SIG-M5 treated with dmso at 0.1 percent for 504 hours (cell line): ENCODE measurements around the gene TRIM26.
"Not testable (repeated sequence)": the region's sequence is repeated elsewhere in the genome, so short reads cannot be mapped to it uniquely, and the experiment has no call there.

ENCODE experiments used
- DNase-seq: peaks from one replicate; lab custom pipeline; 2025; ENCODE audit not compliant: unreplicated experiment; lab: John Stamatoyannopoulos, UW

The TRIM26 gene

DNA sequence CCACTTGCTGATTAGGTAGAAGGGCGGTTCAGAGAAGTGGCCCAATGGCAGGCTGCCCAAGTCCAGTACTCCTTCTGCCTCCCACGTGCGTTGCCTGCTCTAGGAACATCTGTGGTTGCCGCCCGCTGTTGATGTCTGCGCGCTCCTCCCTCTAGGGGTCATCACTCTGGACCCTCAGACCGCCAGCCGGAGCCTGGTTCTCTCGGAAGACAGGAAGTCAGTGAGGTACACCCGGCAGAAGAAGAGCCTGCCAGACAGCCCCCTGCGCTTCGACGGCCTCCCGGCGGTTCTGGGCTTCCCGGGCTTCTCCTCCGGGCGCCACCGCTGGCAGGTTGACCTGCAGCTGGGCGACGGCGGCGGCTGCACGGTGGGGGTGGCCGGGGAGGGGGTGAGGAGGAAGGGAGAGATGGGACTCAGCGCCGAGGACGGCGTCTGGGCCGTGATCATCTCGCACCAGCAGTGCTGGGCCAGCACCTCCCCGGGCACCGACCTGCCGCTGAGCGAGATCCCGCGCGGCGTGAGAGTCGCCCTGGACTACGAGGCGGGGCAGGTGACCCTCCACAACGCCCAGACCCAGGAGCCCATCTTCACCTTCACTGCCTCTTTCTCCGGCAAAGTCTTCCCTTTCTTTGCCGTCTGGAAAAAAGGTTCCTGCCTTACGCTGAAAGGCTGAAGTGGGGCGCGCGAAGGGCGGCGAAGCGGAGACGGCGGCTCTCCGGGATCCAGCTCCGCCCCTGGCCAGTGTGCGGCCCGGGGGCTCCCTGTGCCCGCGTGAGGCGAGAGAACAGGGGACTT lies 41.3 kb downstream of the TRIM26 start:
- DNase-seq: no peak

DNA sequence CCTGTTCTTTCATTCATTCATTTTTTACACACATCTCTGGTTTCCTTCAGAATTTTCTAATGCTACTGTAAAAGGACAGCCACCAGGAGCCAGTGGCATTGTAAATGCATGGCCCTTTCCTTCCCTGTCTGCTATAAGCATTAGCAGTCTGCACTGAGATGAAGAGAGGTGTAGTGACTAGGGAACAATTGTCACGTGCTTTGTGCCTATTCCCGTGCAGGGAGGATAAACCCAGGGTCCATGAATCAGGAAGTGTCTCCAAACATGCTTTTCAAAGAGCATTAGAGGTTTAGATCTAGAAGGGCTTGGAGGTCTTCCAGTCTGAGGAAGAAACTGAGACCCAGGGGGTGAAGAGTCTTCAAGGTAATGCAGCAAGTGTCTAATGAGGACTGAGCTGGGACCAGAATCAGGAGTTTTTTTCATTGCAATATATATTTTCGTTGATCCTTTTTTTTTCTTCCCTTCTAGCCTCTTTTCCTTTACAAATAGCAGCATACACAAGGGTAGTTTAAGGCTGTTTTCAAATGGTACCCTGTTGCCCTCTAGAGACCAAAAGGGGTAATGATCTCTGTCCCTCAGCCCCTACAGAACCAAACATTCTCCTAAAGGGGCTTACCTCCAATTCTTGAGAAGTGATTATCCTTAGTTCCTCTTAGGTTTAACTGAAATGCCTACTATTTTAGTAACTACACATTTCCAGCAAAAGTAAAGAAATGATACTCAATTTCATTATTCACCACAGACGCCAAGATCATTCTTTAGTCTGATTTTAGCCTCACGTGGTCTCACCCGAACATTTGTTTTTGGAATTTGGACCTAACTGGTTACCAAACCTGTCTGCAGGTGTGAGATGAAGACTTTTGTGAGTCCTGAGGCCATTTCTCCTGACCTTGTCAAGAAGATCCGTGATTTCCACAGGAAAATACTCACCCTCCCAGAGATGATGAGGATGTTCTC lies 43.3 kb downstream of the TRIM26 start:
- DNase-seq: peak; percentile 56

DNA sequence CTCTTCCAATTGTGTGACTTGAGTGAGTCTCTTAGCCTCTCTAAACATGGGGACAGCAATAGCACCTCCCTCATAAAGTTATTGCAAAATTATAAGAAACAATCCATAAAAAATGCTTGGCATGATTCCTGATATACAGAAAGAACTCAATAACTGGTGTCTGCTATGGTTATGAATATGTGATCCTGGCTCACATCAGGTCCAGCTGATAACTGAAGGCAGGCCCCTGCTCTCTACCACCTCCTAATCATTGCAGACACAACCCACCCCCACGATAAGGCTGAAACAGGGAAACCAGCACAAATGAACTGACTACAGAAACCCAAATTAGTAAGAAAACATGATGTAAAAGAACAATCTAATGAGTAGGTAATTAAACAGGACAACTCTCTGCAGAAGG lies 44.5 kb downstream of the TRIM26 start:
- no peak for DNase-seq

DNA sequence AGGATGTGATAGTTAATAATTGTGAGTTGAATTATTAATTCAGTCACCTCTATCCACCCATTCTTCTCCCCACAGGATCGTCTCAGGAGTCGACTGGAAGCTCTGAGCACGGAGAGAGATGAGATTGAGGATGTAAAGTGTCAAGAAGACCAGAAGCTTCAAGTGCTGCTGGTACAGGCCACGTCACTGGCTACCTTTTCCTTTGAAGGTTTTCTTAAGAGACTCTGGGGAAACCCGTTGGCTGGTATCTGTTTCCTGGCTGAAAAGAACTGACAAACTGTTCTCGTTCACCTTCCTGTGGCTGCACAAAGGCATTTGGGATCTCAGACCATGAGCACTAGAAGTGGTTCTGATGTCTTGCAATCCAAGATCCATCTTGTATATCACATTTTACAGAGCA lies 46.1 kb downstream of the TRIM26 start:
- no peak for DNase-seq

DNA sequence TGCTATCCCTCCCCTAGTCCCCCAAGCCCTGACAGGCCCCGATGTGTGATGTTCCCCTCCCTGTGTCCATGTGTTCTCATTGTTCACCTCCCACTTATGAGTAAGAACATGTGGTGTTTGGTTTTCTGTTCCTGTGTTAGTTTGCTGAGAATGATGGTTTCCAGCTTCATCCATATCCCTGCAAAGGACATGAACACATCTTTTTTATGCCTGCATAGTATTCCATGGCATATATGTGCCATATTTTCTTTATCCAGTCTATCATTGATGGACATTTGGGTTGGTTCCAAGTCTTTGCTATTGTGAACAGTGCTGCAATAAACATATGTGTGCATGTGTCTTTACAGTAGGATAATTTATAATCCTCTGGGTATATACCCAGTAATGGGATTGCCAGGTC lies 48.0 kb downstream of the TRIM26 start:
- DNase-seq: not testable (repeated sequence)

DNA sequence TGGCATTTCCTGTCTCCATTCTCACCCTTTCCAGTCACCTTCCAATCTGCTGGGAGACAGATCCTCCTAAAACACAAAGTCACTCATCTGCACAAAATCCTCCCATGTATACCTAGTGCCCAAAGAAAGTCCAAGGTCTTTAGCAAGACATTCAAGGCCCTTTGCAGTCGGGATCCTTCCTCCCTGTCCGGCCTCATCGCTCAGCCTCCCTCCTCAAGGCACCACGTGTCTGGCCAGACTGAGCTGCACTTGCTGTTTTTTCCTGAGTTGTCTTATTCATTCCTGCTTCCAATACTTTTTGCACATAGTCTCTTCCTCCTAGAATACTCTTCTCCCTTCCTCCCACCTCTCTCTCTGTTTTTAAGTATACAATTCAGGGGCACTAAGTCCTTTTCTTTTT lies 48.5 kb downstream of the TRIM26 start:
- DNase-seq: no peak

DNA sequence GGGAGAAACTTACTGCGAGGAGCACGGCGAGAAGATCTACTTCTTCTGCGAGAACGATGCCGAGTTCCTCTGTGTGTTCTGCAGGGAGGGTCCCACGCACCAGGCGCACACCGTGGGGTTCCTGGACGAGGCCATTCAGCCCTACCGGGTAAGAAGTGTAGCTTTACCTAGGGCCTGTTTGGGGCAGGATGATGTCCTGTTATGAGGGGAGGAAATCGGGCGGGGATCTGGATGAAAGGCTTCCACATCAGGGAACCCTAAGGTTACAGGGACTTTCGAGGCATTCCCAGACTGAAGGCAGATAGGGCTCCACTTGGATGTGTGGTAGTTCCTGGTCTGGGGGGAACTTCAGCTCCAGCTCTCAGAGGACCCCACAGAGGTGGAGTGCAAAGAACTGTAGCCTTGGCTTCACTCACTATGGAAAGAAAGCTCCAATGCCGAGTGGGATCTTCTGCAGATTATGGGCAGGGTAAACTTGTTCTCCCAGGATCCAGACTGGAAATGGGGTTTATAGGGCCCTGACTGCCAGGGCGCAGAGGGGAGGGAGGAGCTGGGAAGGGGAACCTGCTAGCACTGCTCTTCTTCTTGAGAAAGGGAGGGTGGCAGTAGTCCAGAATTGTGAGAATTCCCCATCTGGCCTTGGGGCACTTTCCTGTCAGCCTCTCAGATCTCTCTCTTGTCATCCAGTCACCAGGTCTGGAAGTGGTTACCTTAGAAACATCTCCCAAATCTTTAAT lies 49.1 kb downstream of the TRIM26 start:
- no peak for DNase-seq

DNA sequence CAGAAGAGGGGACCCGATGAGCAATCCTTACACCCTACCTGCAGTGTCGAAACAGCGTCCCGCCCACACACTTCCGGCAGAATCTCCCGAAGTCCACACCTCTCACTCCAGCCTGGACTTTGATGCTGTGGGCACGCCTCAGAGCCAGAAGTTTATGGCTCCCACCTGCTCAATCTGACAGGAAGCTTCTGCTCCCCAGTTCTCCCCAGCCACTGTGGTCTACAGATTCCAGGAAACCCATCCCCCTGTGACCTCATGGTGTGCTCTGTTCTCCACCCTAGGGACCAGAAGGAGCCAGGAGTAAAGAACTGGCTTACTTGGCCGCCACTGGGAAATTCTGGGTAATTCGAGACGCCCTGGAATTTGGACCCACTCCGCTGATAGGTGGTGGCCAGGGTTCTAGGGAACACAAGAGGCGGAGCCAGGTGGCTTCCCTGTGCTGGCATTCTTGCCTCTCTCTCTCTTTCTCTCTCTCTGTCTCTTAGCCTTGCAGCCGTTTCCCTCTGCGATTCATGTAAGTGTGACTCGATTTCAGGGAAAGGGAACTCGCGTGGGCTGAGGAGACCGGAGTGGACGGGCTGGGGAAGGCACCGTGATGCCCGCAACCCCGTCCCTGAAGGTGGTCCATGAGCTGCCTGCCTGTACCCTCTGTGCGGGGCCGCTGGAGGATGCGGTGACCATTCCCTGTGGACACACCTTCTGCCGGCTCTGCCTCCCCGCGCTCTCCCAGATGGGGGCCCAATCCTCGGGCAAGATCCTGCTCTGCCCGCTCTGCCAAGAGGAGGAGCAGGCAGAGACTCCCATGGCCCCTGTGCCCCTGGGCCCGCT lies 49.9 kb downstream of the TRIM26 start, which contains the start of gene TRIM15:
TSS of gene TRIM15 (plus strand) at position 457 of the 828 bp plus-strand sequence. CDS start at position 596, 139 bp downstream.
- DNase-seq: no peak

DNA sequence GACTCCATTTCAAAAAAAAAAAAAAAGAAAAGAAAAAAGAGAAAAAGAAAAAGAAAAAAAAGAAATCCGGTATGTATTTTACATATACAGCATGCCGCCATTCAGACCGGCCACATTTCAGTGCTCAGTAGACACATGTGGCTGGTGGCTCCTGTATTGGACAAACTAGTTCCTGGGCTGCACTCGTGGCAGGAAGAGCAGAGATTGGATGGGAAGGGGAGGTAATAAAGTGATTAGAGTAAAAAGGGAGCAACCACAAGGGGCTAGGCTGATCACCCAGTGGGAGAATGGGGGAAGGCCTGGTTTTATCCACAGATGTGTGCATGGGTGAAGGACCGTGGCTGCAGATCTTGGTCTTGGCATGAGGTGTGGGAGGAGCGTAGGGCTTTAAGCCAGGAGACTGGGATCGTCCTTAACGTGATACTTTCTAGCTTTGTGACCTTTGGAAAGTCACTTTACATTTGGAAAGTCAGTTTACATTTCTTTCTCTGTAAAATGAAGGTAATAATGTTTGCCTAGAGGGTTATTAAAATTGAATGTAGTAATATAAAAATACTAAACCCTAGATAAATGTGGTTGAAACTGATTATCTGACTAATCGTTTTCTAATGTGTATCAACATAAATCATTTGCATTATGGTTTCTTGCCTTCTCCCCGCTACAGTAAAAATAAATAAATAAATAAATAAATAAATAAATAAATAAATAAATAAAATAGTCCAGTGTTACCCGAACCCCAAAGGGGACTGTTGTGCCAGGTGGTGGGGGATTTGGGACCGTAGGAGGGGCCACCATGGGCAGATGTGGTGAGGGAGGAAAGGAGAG lies 50.7 kb downstream of the TRIM26 start:
- no peak for DNase-seq

DNA sequence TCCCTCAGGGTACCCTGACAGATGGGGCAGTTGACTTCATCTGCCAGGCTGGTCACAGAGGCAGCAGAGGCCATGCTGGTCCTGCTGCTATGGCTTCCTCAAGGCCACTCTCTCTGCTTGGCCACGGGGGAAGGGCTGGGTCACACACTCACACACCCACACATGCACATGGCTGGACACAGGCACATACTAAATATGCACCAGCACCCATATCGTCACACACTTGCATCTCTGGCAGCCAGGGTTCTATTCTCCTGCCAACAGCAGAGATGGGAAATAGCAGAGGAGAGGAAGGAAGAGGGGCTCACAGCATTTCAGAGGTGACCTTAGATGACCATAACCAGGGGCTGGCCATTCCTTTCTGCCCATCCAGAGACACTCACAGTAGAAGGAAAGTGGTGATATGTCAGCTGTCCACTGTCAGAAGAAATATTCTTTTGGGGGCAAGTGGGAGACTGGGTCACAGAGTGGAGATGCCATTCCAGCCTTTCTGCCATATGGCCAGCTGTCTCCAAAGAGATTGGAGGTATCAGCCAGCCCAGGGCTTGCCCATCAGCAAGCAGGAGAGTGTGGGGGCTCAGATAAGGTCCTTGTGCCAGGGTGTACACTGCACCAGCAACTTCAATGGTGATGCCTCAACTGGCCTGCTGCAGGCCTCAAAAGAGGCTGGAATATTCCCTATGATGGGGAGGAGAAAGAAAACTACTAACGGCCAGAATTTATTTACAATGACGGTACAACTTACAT lies 52.2 kb downstream of the TRIM26 start, which contains the start of gene TRIM10:
TSS of gene TRIM10 (minus strand) at position 427 of the 747 bp plus-strand sequence. CDS start at position 74, 353 bp downstream.
- DNase-seq: no peak

DNA sequence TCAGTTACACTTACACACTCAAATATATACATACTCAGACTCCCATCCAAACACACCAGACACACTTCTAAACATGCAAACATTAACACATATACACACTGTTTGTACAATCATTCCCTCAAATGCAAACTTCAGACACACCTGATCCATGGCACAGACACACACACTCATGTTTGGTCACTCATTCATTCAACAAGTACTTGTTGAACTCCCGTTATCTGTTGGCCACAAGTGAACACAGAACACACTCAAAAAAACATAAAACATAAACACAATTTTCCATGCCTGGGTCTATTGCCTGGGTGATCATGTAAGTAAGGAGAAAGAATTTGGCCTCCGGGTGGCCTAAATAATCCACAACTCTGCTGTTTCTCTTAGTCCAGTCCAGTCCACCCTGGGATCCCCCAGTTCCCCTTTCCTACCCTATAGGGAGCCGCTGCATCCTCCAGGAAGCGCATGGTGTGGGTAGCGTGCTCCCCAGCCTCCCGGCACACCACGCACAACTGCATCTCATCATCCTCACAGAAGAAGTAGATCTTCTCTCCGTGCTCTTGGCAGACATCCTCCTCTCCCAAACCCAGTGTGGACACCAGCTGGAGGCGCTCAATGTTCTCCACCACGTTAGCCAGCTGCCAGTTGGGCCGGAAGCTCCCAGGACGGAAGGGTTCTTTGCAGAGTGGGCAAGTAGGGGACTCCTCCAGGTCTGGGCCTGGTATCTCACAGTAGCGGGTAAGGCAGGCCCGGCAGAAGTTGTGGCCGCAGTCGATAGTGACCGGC lies 53.0 kb downstream of the TRIM26 start:
- DNase-seq: no peak

DNA sequence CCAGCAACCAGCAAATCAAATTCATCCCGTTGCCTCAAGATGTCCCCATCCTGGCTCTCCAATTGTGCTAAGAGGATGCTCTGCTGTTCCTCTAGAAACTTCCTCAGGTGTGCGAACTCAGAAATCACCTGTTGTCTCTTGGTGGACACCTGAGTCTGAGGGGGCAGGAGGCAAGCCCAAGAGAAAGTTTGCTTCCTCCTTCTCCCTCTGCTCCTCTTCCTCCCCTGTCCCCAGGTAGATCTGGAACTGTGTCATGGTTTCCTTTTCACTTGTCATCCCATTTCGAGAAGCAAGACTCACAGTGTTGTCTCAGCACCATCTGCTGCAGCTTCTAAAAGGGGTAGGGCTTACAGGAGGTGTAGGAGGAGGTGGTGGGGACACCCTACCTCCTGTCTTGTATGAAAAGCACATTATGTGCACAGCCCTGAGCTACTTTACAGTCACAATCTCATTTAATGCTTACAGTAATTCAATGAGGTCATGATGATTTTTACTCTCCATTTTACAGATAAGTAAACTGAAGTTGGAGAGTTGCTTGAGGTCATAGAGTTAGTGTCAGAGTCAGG lies 54.6 kb downstream of the TRIM26 start:
- DNase-seq: no peak

DNA sequence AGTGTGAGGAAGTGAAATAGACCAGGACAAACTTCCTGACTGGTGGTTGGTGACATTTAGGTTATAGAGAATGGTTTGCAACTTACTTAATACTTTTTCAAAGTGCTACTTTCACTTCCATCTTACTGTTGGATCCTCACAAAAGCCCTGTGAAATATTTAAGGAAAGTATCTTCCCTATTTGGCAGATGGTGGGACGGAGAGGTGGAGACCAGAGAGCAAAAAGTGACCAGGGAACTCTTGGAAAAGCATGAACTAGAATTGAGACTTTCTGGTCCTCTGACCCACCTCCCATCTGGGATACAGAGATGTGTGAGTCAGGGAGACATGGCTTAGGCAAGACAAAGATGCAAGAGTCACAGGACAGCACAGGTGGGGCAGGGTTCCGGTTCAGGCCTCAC lies 55.2 kb downstream of the TRIM26 start:
- peak; percentile 7 for DNase-seq

DNA sequence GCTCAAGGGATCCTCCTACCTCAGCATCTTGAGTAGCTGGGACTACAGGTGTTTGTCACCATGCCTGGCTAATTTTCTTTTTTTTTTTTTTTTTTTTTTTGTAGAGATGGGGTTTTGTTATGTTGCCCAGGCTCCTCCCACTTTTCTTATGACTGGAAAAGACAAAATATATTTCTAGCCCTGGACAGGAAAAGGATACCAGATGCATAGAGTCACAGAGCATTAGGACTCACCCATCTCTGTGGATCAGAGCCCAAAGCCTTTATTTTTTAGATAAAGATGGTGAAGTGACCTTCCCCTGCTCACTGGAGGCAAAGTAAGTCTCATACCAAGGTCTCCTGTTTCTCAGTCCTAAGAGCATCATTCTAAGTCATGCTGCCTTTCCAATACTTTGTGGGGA lies 55.6 kb downstream of the TRIM26 start:
- no peak for DNase-seq

DNA sequence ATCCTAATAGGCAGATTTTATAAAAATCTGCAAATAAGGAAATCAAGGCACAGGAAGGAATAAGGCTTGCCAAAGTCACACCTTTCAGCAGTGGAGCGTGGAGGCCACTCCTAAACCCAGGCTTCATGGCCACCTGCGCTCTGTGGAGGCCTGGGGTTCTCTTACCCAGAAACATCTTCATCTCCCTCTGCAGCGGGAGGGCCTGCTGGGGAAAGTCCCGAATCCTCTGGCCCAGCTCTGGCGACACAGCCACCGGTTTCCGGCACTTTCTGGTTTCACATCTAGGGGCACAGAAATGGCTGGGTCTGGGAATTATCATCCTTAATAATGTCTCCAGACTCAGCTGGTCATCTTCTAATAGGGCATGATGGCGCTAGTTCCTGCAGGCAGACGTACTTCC lies 56.4 kb downstream of the TRIM26 start:
- no peak for DNase-seq

DNA sequence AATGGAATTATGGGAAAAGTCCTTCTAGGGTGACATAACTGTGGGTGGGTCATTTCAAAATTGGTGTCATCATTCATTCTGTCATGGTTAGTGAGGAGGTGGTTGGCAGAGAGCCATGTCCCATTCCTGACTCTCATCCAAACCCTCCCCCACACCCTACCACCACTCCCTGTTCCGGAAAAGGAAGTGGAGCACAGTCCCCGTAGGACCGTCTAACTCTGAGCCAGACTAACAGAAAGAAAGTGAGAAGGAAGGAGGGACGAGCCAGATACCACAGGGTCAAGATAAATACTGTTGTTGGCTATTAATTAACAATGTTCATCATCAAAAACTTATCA lies 57.0 kb downstream of the TRIM26 start:
- DNase-seq: no peak

DNA sequence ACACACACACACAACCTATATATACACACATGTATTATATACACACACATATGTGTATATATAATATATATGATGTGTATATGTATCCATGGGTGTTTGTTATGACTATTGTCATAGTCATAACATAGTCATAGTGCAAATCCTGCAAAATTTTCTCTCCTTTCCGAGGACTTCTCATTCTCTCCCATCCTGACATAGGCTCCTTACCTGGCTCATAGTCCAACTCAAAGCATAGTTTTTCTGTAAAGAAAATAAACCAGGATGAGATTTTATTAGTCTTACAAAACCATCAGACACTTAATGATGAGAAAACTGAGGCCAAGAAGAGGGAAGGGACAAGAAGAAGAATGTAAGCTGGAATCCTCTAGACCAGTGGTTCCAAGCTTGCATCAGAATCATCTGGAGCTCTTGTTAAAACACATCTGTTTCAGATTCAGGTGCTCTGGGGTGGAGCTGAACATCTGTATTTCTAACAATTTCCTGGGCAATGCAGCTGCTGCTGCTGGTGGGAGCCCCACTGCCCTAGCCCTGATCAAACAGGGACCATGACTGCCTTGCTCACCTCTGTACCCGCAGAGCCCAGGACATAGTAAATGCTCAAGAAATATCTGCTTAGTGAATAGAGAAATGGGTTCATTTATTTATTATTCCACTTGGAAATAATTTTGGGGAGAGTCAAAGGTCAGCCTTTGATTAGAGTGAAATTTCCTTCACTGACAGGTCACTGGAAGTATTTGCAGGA lies 57.5 kb downstream of the TRIM26 start:
- DNase-seq: no peak
